ENCODE results near the gene KHDC4.

GRCh38 chr1:155934936-155935590, 850 bp upstream of the KHDC4 start:
- TF ChIP-seq CTCF (conservative IDR thresholded peaks at IDR 0.05; ENCODE audit: low read length) (no peak), EZH2phosphoT487 (IDR thresholded peaks at IDR 0.05; ENCODE audit: borderline replicate concordance) (no peak)
